Smooth muscle cell (in vitro differentiated cells): ENCODE results near the gene MRPL48. TPM values are rescaled to one million over a fixed set of nuclear protein-coding genes. Genes with fewer than 3 reads are reported as not detected.

Experiments
- DNase-seq: peaks from one replicate; lab custom pipeline; 2025; ENCODE audit not compliant: unreplicated experiment; lab: John Stamatoyannopoulos, UW
- H2AFZ ChIP-seq: fragments of 200-600 bp; sonication (generic); 2 replicates; pipeline ENCODE4 v1.6.0; 2016; ENCODE audit warnings: antibody characterized with exemption, low read depth, mild to moderate bottlenecking
- H3F3A ChIP-seq: fragments of 200-600 bp; sonication (generic); 2 replicates; pipeline ENCODE4 v1.6.0; 2017; ENCODE audit warnings: antibody characterized with exemption, low read depth
- H3K27ac ChIP-seq: fragments of 200-600 bp; sonication (generic); 2 replicates; pipeline ENCODE4 v1.5.1; 2016; ENCODE audit warnings: low read depth, mild to moderate bottlenecking
- H3K27me3 ChIP-seq: fragments of 200-600 bp; sonication (generic); 2 replicates; pipeline ENCODE4 v1.6.1; 2016; ENCODE audit warnings: low read depth, mild to moderate bottlenecking
- H3K36me3 ChIP-seq: fragments of 200-600 bp; sonication (generic); 2 replicates; pipeline ENCODE4 v1.5.1; 2016; ENCODE audit warnings: low read depth
- H3K4me1 ChIP-seq: fragments of 200-600 bp; sonication (generic); 2 replicates; pipeline ENCODE4 v1.5.1; 2016; ENCODE audit warnings: low read depth
- H3K4me2 ChIP-seq: fragments of 200-600 bp; sonication (generic); 2 replicates; pipeline ENCODE4 v1.6.0; 2016; ENCODE audit warnings: mild to moderate bottlenecking
- H3K4me3 ChIP-seq: fragments of 200-600 bp; sonication (generic); 2 replicates; pipeline ENCODE4 v1.5.1; 2016; ENCODE audit warnings: mild to moderate bottlenecking
- H3K79me2 ChIP-seq: fragments of 200-600 bp; sonication (generic); 2 replicates; pipeline ENCODE4 v1.6.0; 2016; ENCODE audit warnings: low read depth, mild to moderate bottlenecking
- H3K9ac ChIP-seq: fragments of 200-600 bp; sonication (generic); 2 replicates; pipeline ENCODE4 v1.6.0; 2016; ENCODE audit warnings: low read depth
- H3K9me3 ChIP-seq: fragments of 200-600 bp; sonication (generic); replicated peaks from 2 replicates; pipeline ENCODE4 v1.5.1; 2016; ENCODE audit warnings: low read depth
- H4K20me1 ChIP-seq: fragments of 200-600 bp; sonication (generic); 2 replicates; pipeline ENCODE4 v1.6.0; 2016; ENCODE audit warnings: low read depth
- CTCF ChIP-seq: fragments of 200-600 bp; sonication (generic); IDR thresholded peaks from 2 replicates; pipeline ENCODE4 v1.5.1; 2017; ENCODE audit warnings: borderline replicate concordance, mild to moderate bottlenecking, antibody characterized with exemption; ENCODE audit not compliant: insufficient read depth, poor library complexity, severe bottlenecking
- WGBS: methylation state at CpG from one replicate; pipeline ENCODE4 v1.1.7; 2016; ENCODE audit warnings: low lambda C conversion rate; 5-methylcytosine and 5-hydroxymethylcytosine counted together
- polyA plus RNA-seq: library from polyadenylated mRNA; unstranded; fragments of >200 nt; fragmentation: Nextera tagmentation; extraction: Ambion mirVana; gene quantifications from 2 replicates; pipeline ENCODE4 v1.2.1, GENCODE V29; 2016
- total RNA-seq: library from RNA; depleted of rRNA; stranded (reverse); fragments of >200 nt; gene quantifications from 2 replicates; pipeline ENCODE4 v1.2.3, GENCODE V29; 2014

Gene MRPL48
- total and polyA plus RNA-seq, 2 experiments from 2014 or later, result 26.4 to 65.3 TPM

GRCh38 chr11:73779084-73779902 is 8.4 kb upstream of the MRPL48 start:
- peak; percentile 91 for DNase-seq
- Histone ChIP-seq H2AFZ (peak overlapping the region; percentile 83), H3K4me2 (peak overlapping the region; percentile 82), H3K36me3 (no peaks in the 10 kb centered on the region), H3K4me1 (peaks cover 3% of the 10 kb centered on the region), H4K20me1 (no peaks in the 10 kb centered on the region), H3F3A (peaks cover 3% of the 10 kb centered on the region), H3K9ac (peak overlapping the region; percentile 93), H3K4me3 (peak overlapping the region; percentile 62), H3K9me3 (no peaks in the 10 kb centered on the region), H3K79me2 (no peaks in the 10 kb centered on the region), H3K27ac (peak overlapping the region; percentile 93), H3K27me3 (no peaks in the 10 kb centered on the region)
- WGBS, result 2% methylated on average over 30 of the region's 30 CpGs
- TF ChIP-seq CTCF, result no peak

GRCh38 chr11:73781303-73781702 is 6.4 kb upstream of the MRPL48 start:
- Histone ChIP-seq H3K4me2 (no peak overlapping the region), H3K27me3 (no peaks in the 10 kb centered on the region), H3K36me3 (no peaks in the 10 kb centered on the region), H3F3A (peaks cover 3% of the 10 kb centered on the region), H3K9ac (no peak overlapping the region), H3K27ac (no peak overlapping the region), H3K4me1 (peaks cover 3% of the 10 kb centered on the region), H3K79me2 (no peaks in the 10 kb centered on the region), H4K20me1 (no peaks in the 10 kb centered on the region), H3K4me3 (no peak overlapping the region), H3K9me3 (no peaks in the 10 kb centered on the region), H2AFZ (peak overlapping the region; percentile 27)
- no peak for DNase-seq
- WGBS, result 98% methylated on average over 6 of the region's 6 CpGs
- TF ChIP-seq CTCF, result no peak

DNA sequence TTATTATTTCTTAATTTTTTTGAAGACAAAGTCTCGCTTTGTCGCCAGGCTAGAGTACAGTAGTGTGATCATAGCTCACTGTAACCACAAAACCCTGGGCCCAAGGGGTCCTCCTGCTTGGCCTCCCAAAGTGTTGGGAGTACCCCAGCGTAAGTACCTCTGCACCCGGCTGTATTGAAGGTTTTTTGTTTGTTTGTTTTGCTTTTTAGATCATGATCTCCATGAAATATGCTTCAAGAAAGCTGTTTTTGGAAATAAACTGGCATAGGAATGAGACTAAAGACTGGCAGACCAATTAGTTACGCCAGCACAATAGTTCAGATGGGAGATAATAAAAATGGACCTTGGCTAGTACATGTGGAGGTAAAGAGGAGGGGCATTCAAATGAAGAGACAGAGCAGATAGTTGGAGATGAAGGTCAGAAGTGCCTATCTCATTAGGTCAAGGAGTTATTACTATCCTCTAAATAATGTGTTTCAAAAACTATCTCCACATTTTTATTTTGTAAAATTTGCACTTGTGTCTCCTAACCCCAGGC is 4.1 kb upstream of the MRPL48 start:
- no peaks in the 10 kb centered on the region for H3K36me3 ChIP-seq
- H3K4me2 ChIP-seq, result no peak overlapping the region
- H3K4me3 ChIP-seq, result no peak overlapping the region
- no peak for DNase-seq
- H3F3A ChIP-seq, result peaks cover 3% of the 10 kb centered on the region
- no peak overlapping the region for H3K9ac ChIP-seq
- peaks cover 9% of the 10 kb centered on the region for H3K4me1 ChIP-seq
- no peaks in the 10 kb centered on the region for H4K20me1 ChIP-seq
- H3K79me2 ChIP-seq, result no peaks in the 10 kb centered on the region
- H2AFZ ChIP-seq, result no peak overlapping the region
- peak overlapping the region; percentile 25 for H3K27ac ChIP-seq
- no peaks in the 10 kb centered on the region for H3K27me3 ChIP-seq
- no peaks in the 10 kb centered on the region for H3K9me3 ChIP-seq
- WGBS, result 95% methylated on average over 5 of the region's 5 CpGs
- TF ChIP-seq CTCF, result no peak
